Uterus (tissue), 4 donors: ENCODE measurements around the gene PITPNB. TPM values are rescaled to one million over a fixed set of nuclear protein-coding genes. Genes with fewer than 3 reads are reported as not detected.
A peak's percentile ranks its signal among the peaks of the same experiment; 100 is the strongest.

Source experiments
- DNase-seq, 2 donors: peaks; one replicate each; pipeline ENCODE4 v3.0.0-alpha.2; 2019 to 2020
- H3K27ac ChIP-seq, 2 donors: fragments of 200-600 bp; sonication (generic); 1 replicate in 1 of 2; 2 replicates in 1 of 2; pipeline ENCODE4 v1.5.1; 2016 to 2018
- H3K27me3 ChIP-seq, 2 donors: fragments of 200-600 bp; sonication (generic); one replicate each; pipeline ENCODE4 v1.5.1; 2018 to 2019; ENCODE audit warnings: control low read depth in 1 of 2
- H3K36me3 ChIP-seq, 2 donors: fragments of 200-600 bp; sonication (generic); one replicate each; pipeline ENCODE4 v1.5.1; 2019; ENCODE audit warnings: control low read depth in 1 of 2
- H3K4me1 ChIP-seq, 2 donors: fragments of 200-600 bp; sonication (generic); one replicate each; pipeline ENCODE4 v1.5.1; 2018 to 2019; ENCODE audit warnings: control low read depth in 1 of 2
- H3K4me3 ChIP-seq, 2 donors: fragments of 200-600 bp; sonication (generic); 1 replicate in 1 of 2; 2 replicates in 1 of 2; pipeline ENCODE4 v1.5.1; 2018 to 2019; ENCODE audit warnings: mild to moderate bottlenecking in 1 of 2
- H3K9me3 ChIP-seq, 2 donors: fragments of 200-600 bp; sonication (generic); one replicate each; pipeline ENCODE4 v1.5.1; 2019; ENCODE audit warnings: control low read depth in 1 of 2
- CTCF ChIP-seq, 4 experiments: fragments of 200-600 bp in 2 of 4; fragments of 450-650 bp in 2 of 4; sonication (generic) in 2 of 4; IDR thresholded peaks; one replicate each; pipeline ENCODE4 v1.5.1; 2016 to 2019; ENCODE audit warnings: antibody characterized with exemption in 4 of 4, mild to moderate bottlenecking in 2 of 4, moderate library complexity in 1 of 4
- POLR2A ChIP-seq, 2 donors: fragments of 450-650 bp; IDR thresholded peaks; one replicate each; pipeline ENCODE4 v1.6.1; 2016; ENCODE audit warnings: antibody characterized with exemption in 2 of 2, mild to moderate bottlenecking in 1 of 2, moderate library complexity in 1 of 2
- intact Hi-C: fragments of 100-400 bp; cut with DNase I; formaldehyde crosslinking; loops from one replicate; pipeline ENCODE4 v1.15.1; 2023; ENCODE audit warnings: low total_unique reads
- total RNA-seq, 4 donors: library from RNA; depleted of rRNA in 3 of 4; stranded (reverse); fragments of >200 nt in 3 of 4; gene quantifications; one replicate each; pipeline versions ENCODE4 v1.1.0 to v1.2.4, GENCODE V29; 2014 to 2023
- donor health status: DM: yes; HTN: yes; CAD: no.

PITPNB gene
- total RNA-seq, 4 donors from 2014 or later = 47.9 to 99.2 (median 62.5) TPM

- H3K4me1 ChIP-seq = no peaks in the 10 kb centered on the region
- no peaks in the 10 kb centered on the region for H3K36me3 ChIP-seq
- H3K27me3 ChIP-seq = no peaks in the 10 kb centered on the region
- no peak for TF ChIP-seq POLR2A (IDR thresholded peaks at IDR 0.05)
- no peak for TF ChIP-seq CTCF (IDR thresholded peaks at IDR 0.05)
- no peaks in the 10 kb centered on the region for H3K9me3 ChIP-seq
- intact Hi-C loops = no loop called here
- H3K27ac ChIP-seq = no peak overlapping the region
- H3K4me3 ChIP-seq = no peak overlapping the region
- DNase-seq = no peak
Measured at GRCh38 chr22:27857443-27857842, 61.6 kb downstream of the PITPNB start.

GRCh38 chr22:27856386-27856785 lies 62.7 kb downstream of the PITPNB start:
- intact Hi-C loops = no loop called here
- no peak for DNase-seq
- H3K36me3 ChIP-seq = no peaks in the 10 kb centered on the region
- H3K27me3 ChIP-seq = no peaks in the 10 kb centered on the region
- no peak for TF ChIP-seq CTCF (IDR thresholded peaks at IDR 0.05)
- no peak for TF ChIP-seq POLR2A (IDR thresholded peaks at IDR 0.05)
- H3K27ac ChIP-seq = no peak overlapping the region
- no peaks in the 10 kb centered on the region for H3K4me1 ChIP-seq
- no peaks in the 10 kb centered on the region for H3K9me3 ChIP-seq
- H3K4me3 ChIP-seq = no peak overlapping the region

GRCh38 chr22:27853424-27853823 lies 65.6 kb downstream of the PITPNB start:
- no peak for TF ChIP-seq POLR2A (IDR thresholded peaks at IDR 0.05)
- TF ChIP-seq CTCF (IDR thresholded peaks at IDR 0.05) = no peak
- H3K36me3 ChIP-seq = no peaks in the 10 kb centered on the region
- no peaks in the 10 kb centered on the region for H3K4me1 ChIP-seq
- H3K9me3 ChIP-seq = no peaks in the 10 kb centered on the region
- no peaks in the 10 kb centered on the region for H3K27me3 ChIP-seq
- intact Hi-C loops = no loop called here
- no peak overlapping the region for H3K4me3 ChIP-seq
- H3K27ac ChIP-seq = no peak overlapping the region
- no peak for DNase-seq

- intact Hi-C loops = no loop called here
- H3K27ac ChIP-seq = no peak overlapping the region
- H3K27me3 ChIP-seq = no peaks in the 10 kb centered on the region
- no peaks in the 10 kb centered on the region for H3K9me3 ChIP-seq
- H3K4me1 ChIP-seq = no peaks in the 10 kb centered on the region
- no peak overlapping the region for H3K4me3 ChIP-seq
- TF ChIP-seq POLR2A (IDR thresholded peaks at IDR 0.05) = no peak
- DNase-seq = no peak
- no peaks in the 10 kb centered on the region for H3K36me3 ChIP-seq
Measured at GRCh38 chr22:27851974-27852746, 66.9 kb downstream of the PITPNB start.

GRCh38 chr22:27850000-27850521 lies 69.0 kb downstream of the PITPNB start:
- Histone ChIP-seq H3K36me3 (no peaks in the 10 kb centered on the region), H3K27ac (peak overlapping the region; percentile 7 to 22), H3K27me3 (no peaks in the 10 kb centered on the region), H3K9me3 (no peaks in the 10 kb centered on the region), H3K4me3 (no peak overlapping the region), H3K4me1 (no peaks in the 10 kb centered on the region)
- TF ChIP-seq CTCF (IDR thresholded peaks at IDR 0.05) (no peak), POLR2A (IDR thresholded peaks at IDR 0.05) (no peak)
- DNase-seq = no peak
- intact Hi-C loops = no loop called here
